Mammary epithelial cell (primary cell): Measurements from ENCODE around the gene DIP2A.

ENCODE experiments used
- CTCF ChIP-seq, 2 donors: IDR thresholded peaks in 1 of 2; conservative IDR thresholded peaks in 1 of 2; 2 replicates each; pipeline ENCODE4 v1.5.1; 2011 to 2012; ENCODE audit warnings: inconsistent platforms in 2 of 2, low read length in 2 of 2, mild to moderate bottlenecking in 2 of 2, control low read depth in 1 of 2, low read depth in 1 of 2; ENCODE audit not compliant: insufficient read depth in 1 of 2; ENCODE audit errors: extremely low read depth in 1 of 2
- EZH2 ChIP-seq: IDR thresholded peaks from 2 replicates; pipeline ENCODE4 v1.6.1; 2012; ENCODE audit warnings: low read length, inconsistent platforms, borderline replicate concordance

GRCh38 chr21:46457801-46458314 is 833 bp upstream of the DIP2A start:
- TF ChIP-seq CTCF (conservative IDR thresholded peaks at IDR 0.05 in 1 of 2, IDR thresholded peaks at IDR 0.05 in 1 of 2; ENCODE audit: extremely low read depth in 1 of 2, insufficient read depth in 1 of 2, low read depth in 1 of 2, low read length in 2 of 2) = no peak
- TF ChIP-seq EZH2 = no peak
